GM23338 (cell line): ENCODE results near the gene CRMP1.

Experiments
- CREB1 ChIP-seq: fragments of 250-450 bp; sonication (Bioruptor Pico); IDR thresholded peaks from 2 replicates; pipeline ENCODE4 v1.5.0; 2020; ENCODE audit warnings: low read depth, mild to moderate bottlenecking, moderate library complexity
- CTCF ChIP-seq, 2 experiments: fragments of 200-600 bp in 1 of 2; sonication (generic) in 1 of 2; conservative IDR thresholded peaks; 2 replicates each; pipeline versions ENCODE4 v1.5.1 to v1.6.1; 2016 to 2017; ENCODE audit warnings: antibody characterized with exemption in 2 of 2, low read depth in 2 of 2, mild to moderate bottlenecking in 2 of 2, moderate library complexity in 1 of 2
- EZH2 ChIP-seq: fragments of 200-600 bp; sonication (generic); IDR thresholded peaks from one replicate; pipeline ENCODE4 v1.8.0; 2017; ENCODE audit warnings: antibody characterized with exemption, mild to moderate bottlenecking, low read depth; ENCODE audit not compliant: unreplicated experiment
- JUNB ChIP-seq: IDR thresholded peaks from one replicate; pipeline ENCODE4 v1.6.1; 2016; ENCODE audit warnings: antibody characterized with exemption; ENCODE audit not compliant: unreplicated experiment
- POLR2AphosphoS5 ChIP-seq: IDR thresholded peaks from 2 replicates; pipeline ENCODE4 v1.6.1; 2016; ENCODE audit warnings: antibody characterized with exemption, low read depth
- REST ChIP-seq: IDR thresholded peaks from one replicate; pipeline ENCODE4 v1.6.1; 2018; ENCODE audit warnings: antibody characterized with exemption; ENCODE audit not compliant: unreplicated experiment

GRCh38 chr4:5805270-5805669, 87.6 kb downstream of the CRMP1 start:
- no peak for TF ChIP-seq JUNB
- no peak for TF ChIP-seq POLR2AphosphoS5
- TF ChIP-seq CTCF (conservative IDR thresholded peaks at IDR 0.05; ENCODE audit: low read depth in 2 of 2): no peak
- TF ChIP-seq REST: no peak
- TF ChIP-seq EZH2: no peak
- no peak for TF ChIP-seq CREB1 (CRISPR knock-in tag)
